Loucy (cell line): Measurements from ENCODE around the gene SUOX.

Experiments
- H2AFZ ChIP-seq: fragments of 200-600 bp; sonication (generic); 2 replicates; pipeline ENCODE4 v1.6.0; 2016; ENCODE audit warnings: antibody characterized with exemption, mild to moderate bottlenecking, low read length, moderate library complexity
- H3F3A ChIP-seq: fragments of 200-600 bp; 2 replicates; pipeline ENCODE4 v1.6.0; 2016; ENCODE audit warnings: antibody characterized with exemption, low read depth, mild to moderate bottlenecking
- H3K27me3 ChIP-seq: fragments of 200-600 bp; sonication (generic); 2 replicates; pipeline ENCODE4 v1.6.1; 2014; ENCODE audit warnings: low read length, mild to moderate bottlenecking; ENCODE audit not compliant: insufficient read depth, poor library complexity, severe bottlenecking
- H3K36me3 ChIP-seq: fragments of 200-600 bp; sonication (generic); 2 replicates; pipeline ENCODE4 v1.6.1; 2016; ENCODE audit warnings: low read length; ENCODE audit not compliant: insufficient read depth
- H3K4me1 ChIP-seq: fragments of 200-600 bp; sonication (generic); 2 replicates; pipeline ENCODE4 v1.5.1; 2014; ENCODE audit warnings: low read length, mild to moderate bottlenecking; ENCODE audit not compliant: insufficient read depth, poor library complexity, severe bottlenecking
- H3K4me2 ChIP-seq: fragments of 200-600 bp; sonication (generic); 2 replicates; pipeline ENCODE4 v1.6.0; 2014; ENCODE audit warnings: antibody characterized with exemption, low read length, low read depth, mild to moderate bottlenecking; ENCODE audit not compliant: poor library complexity, severe bottlenecking
- H3K4me3 ChIP-seq: fragments of 200-600 bp; sonication (generic); 2 replicates; pipeline ENCODE4 v1.5.1; 2014; ENCODE audit warnings: low read length, mild to moderate bottlenecking, mixed read lengths; ENCODE audit not compliant: poor library complexity, severe bottlenecking
- H3K79me2 ChIP-seq: fragments of 200-600 bp; sonication (generic); 2 replicates; pipeline ENCODE4 v1.6.1; 2014; ENCODE audit warnings: low read length; ENCODE audit not compliant: insufficient read depth
- H3K9ac ChIP-seq: fragments of 200-600 bp; sonication (generic); 2 replicates; pipeline ENCODE4 v1.6.0; 2014; ENCODE audit warnings: mild to moderate bottlenecking, low read depth, low read length, moderate library complexity; ENCODE audit not compliant: poor library complexity, severe bottlenecking
- H3K9me2 ChIP-seq: fragments of 200-600 bp; sonication (generic); replicated peaks from 2 replicates; pipeline ENCODE4 v1.6.1; 2016; ENCODE audit warnings: low read depth, low read length, mixed read lengths
- H3K9me3 ChIP-seq: fragments of 200-600 bp; sonication (generic); 2 replicates; pipeline ENCODE4 v1.6.1; 2014; ENCODE audit warnings: mild to moderate bottlenecking, antibody characterized with exemption, low read length, low read depth; ENCODE audit not compliant: insufficient read depth
- H4K20me1 ChIP-seq: fragments of 200-600 bp; sonication (generic); 2 replicates; pipeline ENCODE4 v1.6.0; 2014; ENCODE audit warnings: antibody characterized with exemption, low read length, mild to moderate bottlenecking; ENCODE audit not compliant: insufficient read depth, poor library complexity, severe bottlenecking
- EZH2phosphoT487 ChIP-seq: fragments of 200-600 bp; IDR thresholded peaks from 2 replicates; pipeline ENCODE4 v1.6.1; 2018; ENCODE audit warnings: antibody characterized with exemption, mild to moderate bottlenecking, moderate library complexity, borderline replicate concordance
- TF ChIP-seq, protein P1 (sequence below): fragments of 200-600 bp; sonication (generic); conservative IDR thresholded peaks from 2 replicates; pipeline ENCODE4 v1.5.1; 2014; ENCODE audit warnings: mild to moderate bottlenecking, antibody characterized with exemption, low read length

SUOX gene

DNA sequence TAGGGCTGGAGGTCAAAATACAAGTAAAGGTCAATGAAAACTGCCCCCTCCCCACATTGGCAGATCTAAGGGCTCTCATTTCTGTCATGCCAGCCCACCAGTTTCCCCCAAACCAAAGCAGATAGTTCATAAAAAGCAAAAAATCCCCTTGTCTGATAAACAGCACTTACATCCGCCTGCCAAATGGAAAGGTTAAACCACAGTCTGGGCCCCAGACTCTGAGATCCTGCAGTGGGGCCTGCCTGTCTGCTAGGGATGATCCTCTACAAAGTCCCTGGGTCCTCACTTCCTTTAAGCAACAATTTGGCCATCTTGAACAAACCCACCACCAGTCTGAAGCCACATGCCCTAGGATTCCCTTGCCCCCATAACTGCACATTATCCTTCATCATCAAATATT, 34.9 kb downstream of the SUOX start:
- Histone ChIP-seq H2AFZ (no peak overlapping the region), H3K36me3 (peaks cover 4% of the 10 kb centered on the region; the same call in 1 of the 2 replicates), H3K9ac (no peak overlapping the region), H3K4me3 (no peak overlapping the region), H3K9me2 (no peaks in the 10 kb centered on the region), H4K20me1 (no peaks in the 10 kb centered on the region), H3K4me1 (peaks cover under 1% of the 10 kb centered on the region), H3K79me2 (no peaks in the 10 kb centered on the region), H3K4me2 (no peak overlapping the region), H3K27me3 (no peaks in the 10 kb centered on the region), H3F3A (no peaks in the 10 kb centered on the region), H3K9me3 (no peaks in the 10 kb centered on the region)
- no peak for TF ChIP-seq EZH2phosphoT487
- TF ChIP-seq, protein P1, sequence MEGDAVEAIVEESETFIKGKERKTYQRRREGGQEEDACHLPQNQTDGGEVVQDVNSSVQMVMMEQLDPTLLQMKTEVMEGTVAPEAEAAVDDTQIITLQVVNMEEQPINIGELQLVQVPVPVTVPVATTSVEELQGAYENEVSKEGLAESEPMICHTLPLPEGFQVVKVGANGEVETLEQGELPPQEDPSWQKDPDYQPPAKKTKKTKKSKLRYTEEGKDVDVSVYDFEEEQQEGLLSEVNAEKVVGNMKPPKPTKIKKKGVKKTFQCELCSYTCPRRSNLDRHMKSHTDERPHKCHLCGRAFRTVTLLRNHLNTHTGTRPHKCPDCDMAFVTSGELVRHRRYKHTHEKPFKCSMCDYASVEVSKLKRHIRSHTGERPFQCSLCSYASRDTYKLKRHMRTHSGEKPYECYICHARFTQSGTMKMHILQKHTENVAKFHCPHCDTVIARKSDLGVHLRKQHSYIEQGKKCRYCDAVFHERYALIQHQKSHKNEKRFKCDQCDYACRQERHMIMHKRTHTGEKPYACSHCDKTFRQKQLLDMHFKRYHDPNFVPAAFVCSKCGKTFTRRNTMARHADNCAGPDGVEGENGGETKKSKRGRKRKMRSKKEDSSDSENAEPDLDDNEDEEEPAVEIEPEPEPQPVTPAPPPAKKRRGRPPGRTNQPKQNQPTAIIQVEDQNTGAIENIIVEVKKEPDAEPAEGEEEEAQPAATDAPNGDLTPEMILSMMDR: no peak

DNA sequence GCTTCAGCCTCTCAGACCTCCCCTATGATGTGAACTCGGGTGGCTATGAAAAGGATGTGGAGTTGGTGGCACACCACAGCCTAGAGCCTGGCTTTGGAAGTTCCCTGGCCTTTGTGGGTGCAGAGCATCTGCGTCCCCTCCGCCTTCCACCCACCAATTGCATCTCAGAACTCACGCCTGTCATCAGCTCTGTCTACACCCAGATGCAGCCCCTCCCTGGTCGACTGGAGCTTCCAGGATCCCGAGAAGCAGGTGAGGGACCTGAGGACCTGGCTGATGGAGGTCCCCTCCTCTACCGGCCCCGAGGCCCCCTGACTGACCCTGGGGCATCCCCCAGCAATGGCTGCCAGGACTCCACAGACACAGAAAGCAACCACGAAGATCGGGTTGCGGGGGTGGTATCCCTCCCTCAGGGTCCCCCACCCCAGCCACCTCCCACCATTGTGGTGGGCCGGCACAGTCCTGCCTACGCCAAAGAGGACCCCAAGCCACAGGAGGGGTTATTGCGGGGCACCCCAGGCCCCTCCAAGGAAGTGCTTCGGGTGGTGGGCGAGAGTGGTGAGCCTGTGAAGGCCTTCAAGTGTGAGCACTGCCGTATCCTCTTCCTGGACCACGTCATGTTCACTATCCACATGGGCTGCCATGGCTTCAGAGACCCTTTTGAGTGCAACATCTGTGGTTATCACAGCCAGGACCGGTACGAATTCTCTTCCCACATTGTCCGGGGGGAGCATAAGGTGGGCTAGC, 37.7 kb downstream of the SUOX start:
- no peaks in the 10 kb centered on the region for H3K9me2 ChIP-seq
- no peaks in the 10 kb centered on the region for H4K20me1 ChIP-seq
- no peaks in the 10 kb centered on the region for H3K27me3 ChIP-seq
- H2AFZ ChIP-seq: no peak overlapping the region
- no peaks in the 10 kb centered on the region for H3K9me3 ChIP-seq
- peaks cover 4% of the 10 kb centered on the region; the same call in 1 of the 2 replicates for H3K36me3 ChIP-seq
- H3K4me2 ChIP-seq: no peak overlapping the region
- peaks cover 5% of the 10 kb centered on the region for H3K4me1 ChIP-seq
- no peak overlapping the region for H3K4me3 ChIP-seq
- H3F3A ChIP-seq: no peaks in the 10 kb centered on the region
- H3K79me2 ChIP-seq: no peaks in the 10 kb centered on the region
- TF ChIP-seq EZH2phosphoT487: no peak
- no peak overlapping the region for H3K9ac ChIP-seq

DNA sequence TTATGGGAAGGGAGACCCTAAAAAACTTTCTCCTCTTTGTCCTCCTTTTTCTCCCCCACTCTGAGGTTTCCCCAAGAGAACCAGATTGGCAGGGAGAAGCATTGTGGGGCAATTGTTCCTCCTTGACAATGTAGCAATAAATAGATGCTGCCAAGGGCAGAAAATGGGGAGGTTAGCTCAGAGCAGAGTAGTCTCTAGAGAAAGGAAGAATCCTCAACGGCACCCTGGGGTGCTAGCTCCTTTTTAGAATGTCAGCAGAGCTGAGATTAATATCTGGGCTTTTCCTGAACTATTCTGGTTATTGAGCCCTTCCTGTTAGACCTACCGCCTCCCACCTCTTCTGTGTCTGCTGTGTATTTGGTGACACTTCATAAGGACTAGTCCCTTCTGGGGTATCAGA, 40.1 kb downstream of the SUOX start:
- no peak overlapping the region for H3K4me2 ChIP-seq
- no peak overlapping the region for H2AFZ ChIP-seq
- H3K79me2 ChIP-seq: peaks cover 3% of the 10 kb centered on the region
- no peaks in the 10 kb centered on the region for H3K9me2 ChIP-seq
- H3K9ac ChIP-seq: peak overlapping the region; percentile 14
- peaks cover 11% of the 10 kb centered on the region for H3K4me1 ChIP-seq
- no peak overlapping the region for H3K4me3 ChIP-seq
- no peaks in the 10 kb centered on the region for H3K27me3 ChIP-seq
- H3K9me3 ChIP-seq: no peaks in the 10 kb centered on the region
- H3K36me3 ChIP-seq: peaks cover 4% of the 10 kb centered on the region; the same call in 1 of the 2 replicates
- no peaks in the 10 kb centered on the region for H4K20me1 ChIP-seq
- TF ChIP-seq, protein P1: no peak
- TF ChIP-seq EZH2phosphoT487: no peak
- no peaks in the 10 kb centered on the region for H3F3A ChIP-seq
